CD4-positive, alpha-beta memory T cell (primary cell): ENCODE data around the gene RTCB. TPM values are rescaled to one million over a fixed set of nuclear protein-coding genes. Genes with fewer than 3 reads are reported as not detected.
"Not testable (repeated sequence)": the region's sequence is repeated elsewhere in the genome, so short reads cannot be mapped to it uniquely, and the experiment has no call there.

Experiments used
- CTCF ChIA-PET: fragments of 350-600 bp; sonication (Branson Sonifier 250); formaldehyde crosslinking; loops from one replicate; lab custom pipeline; 2021; ENCODE audit warnings: inconsistent platforms; ENCODE audit not compliant: partially characterized antibody; lab: Charles Lee
- POLR2A ChIA-PET: fragments of 350-600 bp; sonication (Branson Sonifier 250); formaldehyde crosslinking; loops from one replicate; lab custom pipeline; 2021; ENCODE audit not compliant: partially characterized antibody; lab: Charles Lee
- DNase-seq, 5 donors: peaks; one replicate each; pipeline versions ENCODE4 v3.0.0 to v3.0.0-alpha.2; 2020 to 2022; ENCODE audit warnings: mixed read lengths in 1 of 5
- H3K27ac ChIP-seq: one replicate; pipeline ENCODE4 v1.7.0; 2013; ENCODE audit warnings: low read depth, low read length
- H3K27me3 ChIP-seq: 2 replicates; pipeline ENCODE4 v1.7.0; 2013; ENCODE audit warnings: mild to moderate bottlenecking, low read length, moderate library complexity; ENCODE audit not compliant: insufficient read depth
- H3K36me3 ChIP-seq: 2 replicates; pipeline ENCODE4 v1.7.0; 2013; ENCODE audit warnings: mild to moderate bottlenecking, low read length, moderate library complexity; ENCODE audit not compliant: insufficient read depth
- H3K4me1 ChIP-seq: 2 replicates; pipeline ENCODE4 v1.7.0; 2013; ENCODE audit warnings: mild to moderate bottlenecking, low read length, moderate library complexity; ENCODE audit not compliant: insufficient read depth
- H3K4me3 ChIP-seq, 2 donors: one replicate each; pipeline ENCODE4 v1.7.0; 2013; ENCODE audit warnings: low read length in 2 of 2, mild to moderate bottlenecking in 1 of 2
- H3K9me3 ChIP-seq, 2 donors: one replicate each; pipeline ENCODE4 v1.7.0; 2013; ENCODE audit warnings: low read length in 2 of 2, control low read depth in 1 of 2; ENCODE audit not compliant: control insufficient read depth in 1 of 2
- H3K27ac Mint-ChIP-seq, 7 donors: one replicate each; pipeline ENCODE4 v1.8.0; 2020 to 2021; ENCODE audit warnings: mixed read lengths in 7 of 7, mild to moderate bottlenecking in 6 of 7, inconsistent platforms in 3 of 7, moderate library complexity in 3 of 7
- H3K27me3 Mint-ChIP-seq, 2 donors: one replicate each; pipeline ENCODE4 v1.8.0; 2020 to 2021; ENCODE audit warnings: mixed read lengths in 2 of 2
- H3K36me3 Mint-ChIP-seq, 2 donors: one replicate each; pipeline ENCODE4 v1.8.0; 2020 to 2021; ENCODE audit warnings: mixed read lengths in 2 of 2, inconsistent platforms in 1 of 2, mild to moderate bottlenecking in 1 of 2
- H3K4me1 Mint-ChIP-seq, 4 donors: one replicate each; pipeline ENCODE4 v1.8.0; 2020 to 2021; ENCODE audit warnings: mixed read lengths in 4 of 4, mild to moderate bottlenecking in 1 of 4
- H3K4me3 Mint-ChIP-seq, 8 donors: one replicate each; pipeline ENCODE4 v1.8.0; 2020 to 2021; ENCODE audit warnings: mixed read lengths in 8 of 8, mild to moderate bottlenecking in 7 of 8, moderate library complexity in 6 of 8, inconsistent platforms in 3 of 8
- H3K9me3 Mint-ChIP-seq, 8 donors: one replicate each; pipeline ENCODE4 v1.8.0; 2020 to 2021; ENCODE audit warnings: mixed read lengths in 8 of 8, mild to moderate bottlenecking in 5 of 8, inconsistent platforms in 3 of 8, moderate library complexity in 1 of 8
- intact Hi-C: fragments of 100-400 bp; cut with micrococcal nuclease; formaldehyde crosslinking; loops from one replicate; pipeline ENCODE4 v1.15.1; 2023
- polyA plus RNA-seq, 2 donors: library from polyadenylated mRNA; unstranded; fragments of 300-500 nt; fragmentation: Illumina TruSeq; gene quantifications; one replicate each; pipeline ENCODE4 v1.2.3, GENCODE V29; 2021
- total RNA-seq, 2 experiments: library from RNA; stranded (reverse); gene quantifications; one replicate each; pipeline ENCODE4 v1.2.3, GENCODE V29; 2021

RTCB gene
- total and polyA plus RNA-seq, 4 experiments from 2014 or later = 46.7 to 163 (median 84.2) TPM

GRCh38 chr22:32354360-32355351 is 57.4 kb downstream of the RTCB start:
- POLR2A ChIA-PET = no interaction called here
- H3K27me3 Mint-ChIP-seq = no peaks in the 10 kb centered on the region
- peaks cover 0 to 4% (median 0%) of the 10 kb centered on the region in 4 donors for H3K4me1 Mint-ChIP-seq
- H3K4me1 ChIP-seq = no peaks in the 10 kb centered on the region
- no peaks in the 10 kb centered on the region for H3K36me3 Mint-ChIP-seq
- no peak for DNase-seq
- peaks cover 0 to 2% (median 0%) of the 10 kb centered on the region in 8 donors for H3K9me3 Mint-ChIP-seq
- no peaks in the 10 kb centered on the region for H3K27me3 ChIP-seq
- intact Hi-C loops = no loop called here
- no peak overlapping the region for H3K27ac Mint-ChIP-seq
- CTCF ChIA-PET = no interaction called here
- no peak overlapping the region for H3K4me3 ChIP-seq
- H3K36me3 ChIP-seq = no peaks in the 10 kb centered on the region
- H3K9me3 ChIP-seq = no peaks in the 10 kb centered on the region
- no peak overlapping the region for H3K27ac ChIP-seq
- H3K4me3 Mint-ChIP-seq = no peak overlapping the region

DNA sequence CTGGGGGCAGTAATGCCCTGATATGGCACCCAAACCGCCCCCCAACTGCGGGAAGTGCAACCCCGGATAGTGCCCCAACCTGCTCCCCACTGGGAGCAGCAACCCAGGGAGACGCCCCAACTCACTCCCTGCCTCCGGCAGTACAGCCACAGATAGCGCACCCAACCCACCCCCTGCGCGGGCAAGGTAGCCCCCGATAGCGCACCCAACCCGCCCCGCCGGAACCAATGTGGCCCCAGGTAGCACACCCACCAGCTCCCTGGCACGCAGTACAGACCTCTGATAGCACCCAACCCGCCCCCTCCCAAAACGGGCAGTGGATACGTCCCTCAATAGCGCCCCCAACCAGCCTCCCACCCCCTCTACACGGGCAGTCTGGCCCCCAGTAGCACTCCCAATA is 58.2 kb downstream of the RTCB start:
- no peak for DNase-seq
- peaks cover 0 to 4% (median 0%) of the 10 kb centered on the region in 4 donors for H3K4me1 Mint-ChIP-seq
- POLR2A ChIA-PET = no interaction called here

GRCh38 chr22:32353292-32353691 is 58.8 kb downstream of the RTCB start:
- no peaks in the 10 kb centered on the region for H3K4me1 ChIP-seq
- intact Hi-C loops = no loop called here
- H3K27ac ChIP-seq = no peak overlapping the region
- H3K9me3 Mint-ChIP-seq = peaks cover 0 to 2% (median 0%) of the 10 kb centered on the region in 8 donors
- no peak for DNase-seq
- no peak overlapping the region for H3K4me3 ChIP-seq
- H3K27me3 Mint-ChIP-seq = no peaks in the 10 kb centered on the region
- H3K4me1 Mint-ChIP-seq = peaks cover 0 to 4% (median 0%) of the 10 kb centered on the region in 4 donors
- H3K9me3 ChIP-seq = no peaks in the 10 kb centered on the region
- no peak overlapping the region for H3K4me3 Mint-ChIP-seq
- CTCF ChIA-PET = no interaction called here
- H3K27me3 ChIP-seq = no peaks in the 10 kb centered on the region
- H3K36me3 ChIP-seq = no peaks in the 10 kb centered on the region
- no peaks in the 10 kb centered on the region for H3K36me3 Mint-ChIP-seq
- POLR2A ChIA-PET = no interaction called here
- H3K27ac Mint-ChIP-seq = no peak overlapping the region

More for the DNA sequence above, 58.2 kb downstream of the RTCB start:
- Mint-ChIP-seq H3K4me3 (no peak overlapping the region), H3K9me3 (peaks cover 0 to 2% (median 0%) of the 10 kb centered on the region in 8 donors), H3K27me3 (no peaks in the 10 kb centered on the region), H3K27ac (no peak overlapping the region), H3K36me3 (no peaks in the 10 kb centered on the region)
- Histone ChIP-seq H3K9me3 (no peaks in the 10 kb centered on the region), H3K27me3 (no peaks in the 10 kb centered on the region), H3K4me1 (no peaks in the 10 kb centered on the region), H3K27ac (no peak overlapping the region), H3K4me3 (no peak overlapping the region), H3K36me3 (no peaks in the 10 kb centered on the region)
- intact Hi-C loops = no loop called here
- CTCF ChIA-PET = no interaction called here

- Mint-ChIP-seq H3K4me1 (peaks cover 0 to 4% (median 0%) of the 10 kb centered on the region in 4 donors), H3K27ac (no peak overlapping the region), H3K9me3 (peaks cover 0 to 2% (median 0%) of the 10 kb centered on the region in 8 donors), H3K27me3 (no peaks in the 10 kb centered on the region), H3K36me3 (no peaks in the 10 kb centered on the region), H3K4me3 (no peak overlapping the region)
- H3K27me3 ChIP-seq = no peaks in the 10 kb centered on the region
- no peak overlapping the region for H3K4me3 ChIP-seq
- no peaks in the 10 kb centered on the region for H3K4me1 ChIP-seq
- POLR2A ChIA-PET = no interaction called here
- intact Hi-C loops = no loop called here
- DNase-seq = no peak
- H3K9me3 ChIP-seq = no peaks in the 10 kb centered on the region
- no peaks in the 10 kb centered on the region for H3K36me3 ChIP-seq
- H3K27ac ChIP-seq = no peak overlapping the region
- CTCF ChIA-PET = no interaction called here
These were observed 59.4 kb downstream of the RTCB start for GRCh38 chr22:32352681-32353080.

DNA sequence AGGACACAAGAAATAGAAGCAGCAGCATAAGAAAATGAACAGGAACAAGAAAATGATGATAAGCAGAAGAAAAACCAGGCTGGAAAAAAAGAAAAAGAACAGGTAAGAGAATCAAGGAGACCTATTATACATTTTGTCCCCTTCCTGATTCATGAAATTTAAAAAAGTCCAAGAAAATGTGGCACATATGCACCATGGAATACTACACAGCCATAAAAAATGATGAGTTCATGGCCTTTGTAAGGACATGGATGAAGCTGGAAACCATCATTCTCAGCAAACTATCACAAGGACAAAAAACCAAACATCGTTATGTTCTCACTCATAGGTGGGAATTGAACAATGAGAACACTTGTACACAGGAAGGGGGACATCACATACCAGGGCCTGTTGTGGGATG is 60.2 kb downstream of the RTCB start:
- intact Hi-C loops, DNase-seq, CTCF ChIA-PET, H3K36me3 Mint-ChIP-seq, H3K27ac Mint-ChIP-seq, H3K9me3 Mint-ChIP-seq, H3K27me3 Mint-ChIP-seq, H3K4me1 ChIP-seq, H3K4me3 ChIP-seq, H3K9me3 ChIP-seq, H3K4me1 Mint-ChIP-seq, POLR2A ChIA-PET, H3K36me3 ChIP-seq, H3K27me3 ChIP-seq, H3K27ac ChIP-seq: not testable (repeated sequence)
- H3K4me3 Mint-ChIP-seq = peak overlapping the region in 1 of 8 donors; percentile 5

DNA sequence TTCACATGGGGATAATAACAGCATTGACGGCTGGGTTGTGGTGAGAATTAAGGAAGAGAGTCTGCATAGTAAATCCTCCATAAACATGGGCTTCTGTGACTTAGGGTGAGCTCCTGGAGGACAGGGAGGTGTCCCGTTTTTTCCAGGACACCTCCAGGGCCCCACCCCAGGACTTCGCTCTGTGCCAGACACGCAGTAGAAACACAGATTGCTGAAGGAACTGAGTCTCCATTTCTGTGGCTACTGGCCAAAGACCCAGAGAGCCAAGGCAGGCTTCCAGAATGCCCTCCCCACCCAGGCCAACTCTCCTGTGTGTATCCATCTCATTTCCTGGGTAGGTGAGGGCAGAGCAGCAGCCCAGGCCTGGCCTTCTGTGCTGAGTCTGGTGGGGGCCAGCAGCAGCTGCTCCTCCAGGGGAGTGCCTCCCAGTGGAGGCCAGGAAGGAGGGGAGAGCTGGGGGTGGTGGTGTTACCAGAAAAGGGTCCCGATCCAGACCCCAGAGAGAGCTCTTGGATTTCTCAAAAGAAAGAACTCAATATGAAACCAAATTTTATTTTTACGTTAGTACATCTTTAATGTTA is 63.9 kb downstream of the RTCB start:
- no peak for DNase-seq
- no peak overlapping the region for H3K27ac ChIP-seq
- CTCF ChIA-PET = no interaction called here
- peaks cover 4 to 13% of the 10 kb centered on the region in 2 donors for H3K27me3 Mint-ChIP-seq
- H3K36me3 Mint-ChIP-seq = no peaks in the 10 kb centered on the region
- H3K4me3 Mint-ChIP-seq = no peak overlapping the region
- no peaks in the 10 kb centered on the region for H3K4me1 ChIP-seq
- no peaks in the 10 kb centered on the region for H3K9me3 ChIP-seq
- POLR2A ChIA-PET = no interaction called here
- no peak overlapping the region for H3K4me3 ChIP-seq
- intact Hi-C loops = no loop called here
- no peak overlapping the region for H3K27ac Mint-ChIP-seq
- H3K9me3 Mint-ChIP-seq = peaks cover 0 to 3% (median under 1%) of the 10 kb centered on the region in 8 donors
- H3K4me1 Mint-ChIP-seq = no peaks in the 10 kb centered on the region
- peaks cover 5% of the 10 kb centered on the region for H3K27me3 ChIP-seq
- H3K36me3 ChIP-seq = no peaks in the 10 kb centered on the region

GRCh38 chr22:32343941-32344340 is 68.1 kb downstream of the RTCB start:
- H3K27me3 Mint-ChIP-seq = peaks cover 20 to 30% of the 10 kb centered on the region in 2 donors
- POLR2A ChIA-PET = no interaction called here
- no peaks in the 10 kb centered on the region for H3K9me3 ChIP-seq
- H3K9me3 Mint-ChIP-seq = peaks cover 0 to 3% (median 0%) of the 10 kb centered on the region in 8 donors
- CTCF ChIA-PET = no interaction called here
- no peak overlapping the region for H3K4me3 Mint-ChIP-seq
- no peaks in the 10 kb centered on the region for H3K36me3 Mint-ChIP-seq
- DNase-seq = no peak
- no peaks in the 10 kb centered on the region for H3K4me1 ChIP-seq
- H3K4me1 Mint-ChIP-seq = peaks cover 0 to under 1% (median 0%) of the 10 kb centered on the region in 4 donors
- no peak overlapping the region for H3K27ac Mint-ChIP-seq
- no peaks in the 10 kb centered on the region for H3K36me3 ChIP-seq
- H3K27me3 ChIP-seq = peaks cover 9% of the 10 kb centered on the region
- no peak overlapping the region for H3K27ac ChIP-seq
- intact Hi-C loops = no loop called here
- no peak overlapping the region for H3K4me3 ChIP-seq
